Stimulated activated CD8-positive, alpha-beta memory T cell treated with anti-CD3 and anti-CD28 coated beads, Interleukin-15, amount 100 ng/mL, for 48 hours (primary cell): ENCODE results near the gene GPR151.

Experiments used
- DNase-seq, 2 donors: peaks; one replicate each; pipeline ENCODE4 v3.0.0-alpha.2; 2020; ENCODE audit warnings: low read depth in 2 of 2

GPR151 gene

DNA sequence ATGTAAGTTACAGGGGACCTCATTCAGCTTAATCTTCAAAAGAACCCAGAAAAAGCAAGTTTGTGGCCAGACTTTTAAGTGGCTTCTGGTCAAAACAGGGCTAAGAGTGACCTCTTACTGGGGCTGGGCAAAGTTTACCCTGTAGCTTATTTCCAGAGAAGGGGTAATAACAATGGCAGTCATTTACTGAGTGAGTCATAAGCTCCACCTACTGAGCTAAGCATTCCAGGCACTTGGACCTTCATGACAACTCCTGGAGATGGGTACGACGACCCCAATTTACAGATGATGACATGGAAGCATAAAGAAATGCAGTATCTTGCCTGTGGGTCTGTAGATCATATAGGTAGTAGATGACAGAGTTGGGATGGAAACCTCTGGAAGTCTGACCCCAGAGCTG is 4.7 kb upstream of the GPR151 start:
- DNase-seq = no peak

DNA sequence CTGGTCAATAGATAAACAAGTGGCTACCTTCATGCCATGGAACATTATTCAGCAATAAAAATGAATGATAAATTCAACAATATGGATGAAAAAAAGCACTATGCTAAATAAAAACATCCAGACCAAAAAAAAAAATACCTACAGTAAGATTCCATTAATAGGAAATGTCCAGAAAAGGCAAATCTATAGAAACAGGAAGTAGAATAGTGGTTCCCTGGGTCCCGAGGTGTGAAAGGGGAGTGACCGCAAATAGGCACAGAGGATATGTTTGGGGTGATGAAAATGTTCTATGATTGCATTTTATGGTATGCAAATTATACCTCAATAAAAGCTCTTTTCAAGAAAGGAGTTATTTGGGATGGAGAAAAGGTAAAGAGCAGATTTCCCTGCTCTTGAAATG is 3.6 kb upstream of the GPR151 start:
- no peak for DNase-seq

DNA sequence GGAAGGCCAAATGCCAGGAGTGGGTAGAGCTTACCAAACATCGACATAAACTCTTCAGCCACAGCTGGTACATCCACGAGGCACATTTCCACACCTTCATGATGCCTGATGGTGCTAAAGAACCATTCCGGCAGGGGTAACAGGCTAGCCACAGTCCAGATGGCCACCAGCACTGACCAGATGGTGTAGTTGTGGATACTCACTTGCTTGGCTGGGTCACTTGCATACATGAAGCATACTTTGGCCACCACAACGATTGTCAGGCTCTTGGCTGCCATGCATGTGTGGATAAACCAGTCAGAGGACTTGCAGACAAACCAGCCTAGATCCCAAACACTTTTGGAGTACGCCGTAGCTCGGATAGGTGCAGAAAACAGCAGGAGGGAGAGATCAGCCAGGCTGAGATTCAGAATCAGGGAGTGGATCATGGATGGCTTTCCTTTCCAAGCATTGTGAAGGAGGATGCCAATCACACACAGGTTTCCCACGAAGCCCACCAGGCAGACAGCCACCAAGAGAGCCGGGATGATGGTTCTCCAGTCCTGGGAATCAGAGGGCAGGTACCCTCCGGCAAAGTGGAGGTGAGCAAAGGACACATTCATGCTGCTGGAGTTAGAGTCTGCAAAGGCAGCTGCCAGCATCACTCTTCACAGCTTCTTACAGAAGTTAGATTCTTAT is 378 bp downstream of the GPR151 start:
- DNase-seq = no peak

DNA sequence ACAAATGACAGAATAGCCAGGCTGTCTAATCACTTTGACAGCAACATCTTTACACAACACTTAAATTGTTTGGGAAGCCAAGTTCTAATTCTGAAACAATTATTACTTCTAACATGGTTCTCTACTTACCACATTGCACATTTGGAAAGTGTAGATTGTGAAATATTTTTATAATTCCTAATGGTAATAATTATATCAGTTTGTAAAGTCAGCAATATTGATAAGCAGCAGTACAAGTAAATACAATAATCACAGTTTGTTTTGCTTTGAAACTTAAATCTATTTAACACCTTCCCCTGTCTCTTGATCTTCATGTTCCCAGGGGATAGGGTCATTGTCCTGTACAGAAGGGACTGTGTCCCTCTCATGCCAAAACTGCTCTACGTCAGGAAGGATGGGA is 1.4 kb downstream of the GPR151 start:
- DNase-seq = no peak

DNA sequence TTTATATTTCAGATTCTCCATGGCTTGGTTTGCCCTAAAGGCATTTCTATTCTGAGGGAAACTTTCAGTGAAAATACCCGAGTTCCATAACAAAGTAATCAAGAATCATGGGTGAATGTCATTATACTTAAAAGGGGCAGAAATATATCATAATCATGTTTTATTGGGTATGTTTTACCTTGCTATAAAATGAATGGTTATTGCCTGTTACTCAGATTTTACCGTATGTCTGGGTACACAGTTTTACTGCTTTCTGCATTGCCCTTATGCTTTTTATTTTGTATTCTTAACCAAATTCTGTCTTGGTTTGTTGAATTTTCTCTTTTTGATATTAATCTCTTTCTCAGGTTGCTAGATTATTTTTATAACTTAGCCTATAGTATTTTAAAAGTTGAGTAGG is 2.5 kb downstream of the GPR151 start:
- no peak for DNase-seq

DNA sequence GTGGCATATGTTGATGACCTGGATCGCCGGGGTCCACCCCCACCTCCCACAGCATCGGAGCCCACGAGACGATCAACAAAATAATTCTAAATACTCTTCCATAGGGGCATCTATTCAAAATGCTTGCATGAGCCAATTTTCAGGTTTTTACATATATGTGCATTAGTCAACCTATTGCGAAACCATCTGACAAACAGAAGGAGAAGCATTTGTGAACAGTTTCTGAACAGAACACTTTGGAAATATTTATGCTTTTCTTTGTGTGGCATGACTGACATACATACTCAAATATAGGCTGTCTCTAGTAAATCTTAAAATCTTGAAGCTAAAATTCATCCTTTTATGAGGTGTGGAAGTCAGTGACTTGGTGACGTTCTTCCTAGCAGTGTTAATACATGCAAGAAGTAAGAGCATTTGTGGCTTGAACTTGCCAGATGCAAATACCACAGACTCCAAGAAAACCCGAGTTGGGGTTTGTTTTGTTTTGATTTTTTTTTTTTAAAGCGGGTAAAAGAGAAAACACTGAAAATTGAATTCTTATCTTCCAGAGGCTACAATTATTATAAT is 5.3 kb downstream of the GPR151 start:
- no peak for DNase-seq

DNA sequence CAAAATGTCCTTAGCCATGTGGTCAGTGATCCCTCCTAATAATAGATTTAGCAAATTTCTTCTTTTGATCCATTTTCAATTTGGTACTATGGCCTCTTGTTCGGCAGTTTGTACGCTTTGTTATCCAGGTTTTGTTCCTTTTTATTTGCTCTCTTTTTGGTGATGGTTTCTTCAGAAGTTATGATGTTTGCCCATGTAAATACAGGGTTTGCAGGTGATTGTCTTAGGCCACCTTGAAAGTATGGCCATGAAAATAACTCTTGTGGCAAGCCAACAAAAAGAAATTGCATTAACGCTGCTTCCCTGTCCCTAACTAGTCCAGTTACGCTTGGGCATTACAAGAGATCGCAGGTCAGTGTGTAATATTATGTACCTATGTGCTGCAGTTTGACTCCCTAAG is 8.6 kb downstream of the GPR151 start:
- DNase-seq = no peak

DNA sequence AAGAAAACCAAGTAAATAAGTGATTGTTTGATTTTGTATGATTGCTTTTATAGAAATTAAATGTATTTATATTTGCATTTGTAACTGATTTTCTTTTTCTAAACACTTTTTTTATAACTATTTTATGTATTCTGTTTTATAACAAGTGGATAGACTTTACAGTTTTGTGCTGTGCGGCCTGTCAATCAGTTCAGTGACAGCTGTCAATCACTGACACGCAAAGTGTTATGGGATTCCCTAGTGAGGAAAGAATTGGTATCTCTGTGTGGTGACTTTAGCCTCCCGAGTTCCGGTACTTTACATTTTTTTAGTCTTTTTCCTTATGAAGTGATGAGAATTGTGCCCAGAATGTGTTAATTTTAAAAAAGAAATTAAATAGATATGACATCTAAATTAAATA is 16.3 kb downstream of the GPR151 start:
- DNase-seq = no peak

DNA sequence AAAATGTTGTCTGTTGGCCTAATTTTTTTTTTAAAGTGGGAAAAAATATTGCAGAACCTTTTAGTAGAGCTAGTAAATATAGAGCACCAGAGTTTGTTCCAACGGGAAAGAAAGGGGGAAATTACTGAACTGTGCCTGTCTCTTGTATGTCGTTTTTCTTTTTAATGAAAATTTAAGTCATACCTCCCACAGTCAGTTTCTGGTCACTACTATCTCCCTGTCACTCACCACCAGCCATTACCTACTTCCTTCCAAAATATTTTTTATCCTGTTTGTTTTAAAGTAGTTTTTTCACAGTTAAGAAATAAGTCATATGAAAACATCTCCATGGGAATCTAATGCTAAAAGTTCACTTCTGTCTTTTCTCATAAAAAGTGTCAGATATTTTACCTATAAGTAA is 21.3 kb downstream of the GPR151 start:
- no peak for DNase-seq

DNA sequence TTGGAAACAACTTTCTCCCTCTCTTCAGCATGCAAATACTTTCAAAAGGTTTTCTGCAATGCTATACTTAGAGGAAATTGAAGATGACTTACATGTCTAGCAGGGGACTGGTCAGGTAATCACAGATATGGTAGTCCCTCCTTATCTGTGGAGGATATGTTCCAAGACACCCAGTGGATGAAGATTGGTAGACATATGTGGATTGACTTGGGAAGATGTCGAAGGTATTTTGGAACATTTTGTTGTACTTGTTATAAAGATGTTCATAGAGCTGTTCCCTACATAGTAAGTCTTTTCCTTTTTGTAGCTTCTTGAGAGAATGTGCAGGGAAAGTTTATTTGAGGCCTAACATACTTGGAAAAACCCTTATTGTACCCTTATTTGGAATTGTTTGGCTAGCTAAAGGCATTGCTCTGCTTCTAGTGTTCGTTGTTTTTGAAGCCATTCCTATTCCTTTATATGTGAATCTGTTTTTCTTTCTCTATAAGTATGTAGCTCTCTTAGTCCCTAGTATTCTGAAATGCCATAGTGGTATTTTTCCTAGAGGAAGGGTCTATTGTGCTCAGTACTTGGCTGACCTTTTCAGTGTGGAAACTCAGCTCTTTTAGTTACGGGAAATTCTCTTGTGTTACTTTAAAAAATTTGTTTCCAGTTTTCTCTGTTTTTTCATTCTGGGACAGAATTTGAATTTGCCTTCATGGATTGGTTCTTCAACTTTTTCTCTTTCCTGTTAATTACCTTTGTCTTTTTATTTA is 25.7 kb downstream of the GPR151 start:
- DNase-seq = no peak

DNA sequence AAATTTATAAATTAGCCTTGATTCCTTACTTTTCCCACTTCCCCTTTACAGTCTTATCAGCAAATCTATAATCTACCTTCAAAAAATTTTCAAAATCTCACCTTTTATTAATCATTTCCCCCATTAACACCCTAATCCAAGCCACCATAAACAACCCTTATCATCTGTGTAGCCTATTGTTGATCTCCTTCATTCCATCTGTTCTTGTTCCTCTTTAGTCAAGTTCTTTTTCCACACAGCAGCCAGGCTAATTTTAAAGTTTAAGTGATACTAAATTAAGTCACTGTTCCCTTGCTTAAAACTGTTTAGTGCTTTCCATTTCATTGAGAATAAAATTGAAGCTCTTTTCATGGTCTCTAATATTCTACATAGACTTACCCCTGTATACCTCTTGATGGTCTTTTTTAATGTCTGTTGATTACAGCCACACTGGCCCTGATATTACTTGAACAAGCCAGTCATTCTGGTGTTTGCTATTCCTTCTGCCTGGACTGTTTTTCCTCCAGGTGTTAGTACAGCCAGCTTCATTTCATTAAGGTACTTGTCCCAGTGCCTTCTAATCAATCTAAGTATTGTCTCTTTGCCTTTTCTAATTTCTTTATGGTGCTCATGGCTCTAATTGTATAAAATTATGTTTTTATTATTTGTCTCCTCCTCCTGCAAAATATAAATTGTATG is 31.1 kb downstream of the GPR151 start:
- DNase-seq = no peak

DNA sequence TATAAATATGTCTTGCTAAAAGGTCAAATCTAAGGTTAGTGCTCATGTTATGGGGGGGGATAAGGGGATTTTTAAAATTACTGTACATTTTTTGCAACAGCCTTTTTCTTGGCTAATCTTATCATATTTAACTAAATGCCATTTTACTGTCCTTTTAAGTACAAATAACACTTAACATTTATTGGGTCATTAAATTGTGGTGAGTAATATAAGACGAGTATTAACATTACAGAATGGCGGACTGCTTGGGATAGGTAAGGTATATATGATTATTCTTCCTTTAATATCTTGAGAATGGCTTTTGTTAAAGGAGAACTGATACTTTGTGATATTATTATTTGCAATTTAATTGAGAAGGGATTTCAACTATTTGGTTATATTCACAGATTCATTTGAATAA is 33.2 kb downstream of the GPR151 start:
- DNase-seq = no peak

DNA sequence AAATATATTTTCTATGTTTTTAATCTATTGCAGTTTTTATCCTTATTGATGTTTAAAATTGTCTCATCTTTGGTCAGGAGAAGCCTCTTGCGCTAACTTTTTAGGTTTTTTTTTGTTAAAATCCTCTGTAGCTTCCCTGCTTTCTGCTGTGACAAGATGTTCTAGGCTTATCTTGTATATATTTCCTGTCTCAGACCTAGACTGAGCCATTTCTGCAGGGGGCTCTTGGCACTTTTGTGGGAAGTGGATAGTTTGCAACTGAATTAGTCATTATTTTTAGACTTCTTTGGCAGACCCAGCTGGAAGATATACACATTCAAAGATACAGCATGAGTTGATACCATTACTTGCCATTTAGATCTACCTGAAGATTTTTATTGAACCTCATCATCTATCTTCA is 40.1 kb downstream of the GPR151 start:
- DNase-seq = no peak

DNA sequence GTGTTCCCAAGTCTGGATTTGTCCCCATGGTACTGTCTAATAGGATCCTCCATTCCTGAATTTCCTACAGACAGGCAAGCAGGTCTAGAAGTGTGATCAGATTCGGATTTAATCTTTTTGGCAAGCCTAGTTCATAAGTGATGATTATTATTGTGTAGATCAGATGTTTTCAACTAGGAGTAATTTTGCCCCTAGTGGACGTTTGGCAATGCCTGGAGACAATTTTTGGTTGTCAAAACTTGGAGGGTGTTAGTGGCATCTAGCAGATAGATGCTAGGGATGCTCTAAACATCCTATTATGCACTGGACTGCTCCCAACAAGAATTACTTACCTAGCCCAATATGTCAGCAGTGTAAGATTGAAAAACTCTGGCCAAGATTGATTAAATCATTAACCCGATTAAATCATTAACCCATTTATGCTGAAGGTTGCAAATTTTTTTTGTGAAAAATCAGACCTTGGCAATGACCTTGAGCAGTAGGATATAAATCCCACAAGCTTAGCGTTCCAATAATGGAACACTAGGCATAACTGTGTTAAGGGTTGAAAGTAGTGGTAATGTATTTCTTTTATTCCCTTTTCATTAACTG is 40.7 kb downstream of the GPR151 start:
- DNase-seq = no peak

DNA sequence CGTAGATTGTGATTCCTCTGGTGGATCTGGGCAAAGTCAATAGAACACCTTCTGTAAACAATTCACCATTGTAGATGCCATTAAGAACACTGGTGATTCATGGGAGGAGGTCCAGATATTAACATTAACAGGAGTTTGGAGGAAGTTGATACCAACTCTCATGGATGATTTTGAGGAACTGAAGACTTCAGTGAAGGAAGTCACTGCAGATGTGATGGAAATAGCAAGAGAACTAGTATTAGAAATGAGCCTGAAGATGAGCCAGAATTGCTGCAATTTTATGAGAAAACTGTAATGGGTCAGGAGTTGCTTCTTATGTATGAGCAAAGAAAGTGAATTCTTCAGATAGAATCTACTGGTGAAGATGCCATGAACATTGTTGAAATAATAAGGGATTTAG is 41.9 kb downstream of the GPR151 start:
- DNase-seq = no peak

DNA sequence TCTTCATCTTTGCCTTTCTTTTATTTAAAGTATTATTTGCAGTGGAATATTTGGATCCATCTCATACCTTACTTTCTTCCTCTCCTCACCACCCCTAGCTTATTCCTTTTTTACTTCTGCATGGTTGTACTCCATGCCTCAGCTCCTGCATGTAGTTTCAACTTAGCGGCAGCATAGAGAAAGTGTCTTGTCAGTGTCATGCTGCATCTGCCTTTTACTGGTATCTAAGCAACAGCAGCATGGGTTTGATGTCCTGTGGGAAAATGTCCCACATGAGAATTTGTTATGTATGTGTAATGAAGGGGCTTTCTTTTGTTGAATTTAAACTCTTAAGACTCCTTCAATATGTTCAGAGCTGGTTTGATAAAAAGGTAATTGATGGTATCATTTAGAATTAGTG is 48.2 kb downstream of the GPR151 start:
- no peak for DNase-seq

DNA sequence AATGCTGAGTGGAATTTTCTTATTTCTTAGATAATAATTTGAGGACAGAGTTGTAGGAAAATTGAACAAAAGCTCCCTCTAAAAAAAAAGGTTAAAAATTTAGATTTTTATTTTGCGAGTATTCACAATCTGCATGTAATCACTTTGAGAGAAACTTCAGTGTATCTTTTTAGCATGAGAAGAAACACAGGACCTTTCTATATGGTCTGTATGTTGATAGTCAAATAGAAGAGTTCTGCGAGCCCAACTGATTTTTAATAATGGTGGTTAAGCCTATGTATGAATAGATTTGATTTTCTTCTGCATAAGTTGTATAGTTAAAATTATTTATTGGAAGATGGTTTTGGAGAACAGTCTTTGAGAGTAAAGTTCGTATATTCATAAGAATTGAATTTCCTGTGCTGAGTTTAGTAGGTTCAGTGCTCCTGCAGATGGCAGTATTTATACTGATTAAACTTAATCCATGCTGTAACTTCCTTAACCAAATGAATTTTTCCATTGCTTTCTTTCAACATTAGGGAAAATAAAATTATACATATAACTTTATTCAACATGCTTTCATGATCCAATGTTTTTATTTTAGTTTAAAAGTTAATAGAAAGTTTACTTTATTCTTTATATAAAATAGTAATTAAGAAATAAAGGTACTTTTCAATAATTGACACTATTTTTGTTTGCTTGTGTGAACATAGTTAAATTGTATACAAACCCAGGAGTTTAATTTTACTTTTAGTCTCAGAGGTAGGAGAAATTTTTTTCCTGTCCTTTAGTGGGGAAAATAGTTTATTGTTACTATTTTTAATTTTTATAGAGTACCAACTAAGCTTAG is 49.3 kb downstream of the GPR151 start:
- DNase-seq = no peak

DNA sequence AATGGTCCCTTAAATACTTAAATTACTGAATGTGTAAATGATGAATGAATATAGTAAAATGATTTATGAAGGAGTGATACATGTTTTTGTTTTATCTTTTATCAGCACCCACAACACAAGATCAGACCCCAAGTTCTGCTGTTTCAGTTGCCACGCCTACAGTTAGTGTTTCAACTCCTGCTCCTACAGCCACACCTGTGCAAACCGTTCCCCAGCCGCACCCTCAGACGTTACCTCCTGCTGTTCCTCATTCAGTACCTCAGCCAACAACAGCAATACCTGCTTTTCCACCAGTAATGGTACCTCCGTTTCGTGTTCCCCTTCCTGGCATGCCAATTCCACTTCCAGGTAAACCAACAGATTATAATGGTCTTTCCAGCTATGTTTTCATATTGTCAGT is 52.5 kb downstream of the GPR151 start:
- DNase-seq = no peak
